ENCODE results near the gene B3GLCT. TPM values are rescaled to one million over a fixed set of nuclear protein-coding genes. Genes with fewer than 3 reads are reported as not detected.

The B3GLCT gene
- total and polyA plus RNA-seq, 4 donors: 0.88 to 8.3 (median 4.9) TPM

DNA sequence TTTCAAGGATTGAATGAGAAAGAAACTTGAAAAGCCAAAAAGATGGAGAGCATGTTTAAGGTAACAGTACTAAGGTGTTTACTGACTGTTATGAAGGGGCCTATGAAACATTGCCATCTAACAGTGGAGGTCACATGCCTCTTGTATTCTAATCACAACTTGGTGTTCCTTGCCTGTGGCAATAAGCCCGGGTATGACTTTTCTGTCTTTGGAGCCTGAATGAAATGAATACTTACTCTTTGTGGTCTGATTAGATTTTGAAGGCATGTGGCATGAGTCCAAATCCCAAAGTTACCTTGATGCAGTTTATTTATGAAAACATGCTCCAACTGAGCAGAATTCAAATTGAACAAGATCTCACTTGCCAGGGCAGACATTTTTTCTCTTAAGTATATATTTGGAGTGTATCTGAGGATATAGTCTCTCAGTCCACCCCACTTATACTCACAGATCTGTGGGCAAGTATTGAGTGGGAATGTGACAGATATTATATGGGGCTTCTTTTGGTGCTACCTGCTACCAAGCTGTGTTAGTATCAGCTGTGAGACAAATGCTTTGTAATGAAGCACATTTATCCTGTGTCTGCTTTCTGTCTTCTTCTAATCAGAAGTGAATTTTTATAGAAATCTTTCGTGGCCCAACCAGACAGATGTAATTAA lies 67.5 kb downstream of the B3GLCT start:
- ATAC-seq (ENCODE audit: low FRiP score) (no peak), DNase-seq (no peak)
- Histone ChIP-seq H3K36me3 (ENCODE audit: control insufficient read depth in 1 of 2, insufficient read depth in 2 of 2, low read length in 1 of 2) (peaks cover 0 to under 1% of the 10 kb centered on the region in 2 donors), H3K27me3 (ENCODE audit: control insufficient read depth in 1 of 2, insufficient read depth in 2 of 2, low read length in 1 of 2) (no peaks in the 10 kb centered on the region), H3K4me1 (ENCODE audit: control insufficient read depth in 1 of 2, insufficient read depth in 2 of 2, low read length in 2 of 2) (no peaks in the 10 kb centered on the region), H3K4me3 (ENCODE audit: low read length in 2 of 2) (no peak overlapping the region), H3K27ac (ENCODE audit: low read depth in 1 of 2, low read length in 2 of 2) (no peak overlapping the region), H3K9me3 (ENCODE audit: control insufficient read depth, low read length) (no peaks in the 10 kb centered on the region)
- WGBS, 2 donors: 71 to 76% methylated on average over 2 of the region's 2 CpGs
- intact Hi-C loops (cut with DNase I): no loop called here

DNA sequence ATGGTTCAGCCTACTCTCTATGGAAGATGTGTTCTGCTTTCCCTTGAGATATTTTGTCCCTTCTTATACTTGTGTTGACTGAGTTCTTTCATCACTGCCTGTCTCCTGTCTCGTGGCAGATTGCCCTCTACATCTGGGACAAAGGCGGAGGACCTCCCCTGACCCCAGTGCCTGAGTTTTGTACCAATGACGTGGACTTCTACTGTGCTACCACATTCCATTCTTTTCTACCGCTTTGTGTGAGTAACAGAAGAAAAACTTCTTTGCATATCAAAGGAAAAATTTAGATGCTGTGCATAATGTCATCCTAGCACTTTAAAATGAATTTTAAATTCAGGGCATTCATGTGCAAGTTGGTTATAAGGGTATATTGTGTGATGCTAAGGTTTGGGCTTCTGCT lies 74.6 kb downstream of the B3GLCT start:
- Histone ChIP-seq H3K4me1 (ENCODE audit: control insufficient read depth in 1 of 2, insufficient read depth in 2 of 2, low read length in 2 of 2) (no peaks in the 10 kb centered on the region), H3K27me3 (ENCODE audit: control insufficient read depth in 1 of 2, insufficient read depth in 2 of 2, low read length in 1 of 2) (no peaks in the 10 kb centered on the region), H3K9me3 (ENCODE audit: control insufficient read depth, low read length) (no peaks in the 10 kb centered on the region), H3K4me3 (ENCODE audit: low read length in 2 of 2) (no peak overlapping the region), H3K36me3 (ENCODE audit: control insufficient read depth in 1 of 2, insufficient read depth in 2 of 2, low read length in 1 of 2) (no peaks in the 10 kb centered on the region), H3K27ac (ENCODE audit: low read depth in 1 of 2, low read length in 2 of 2) (no peak overlapping the region)
- DNase-seq (no peak), ATAC-seq (ENCODE audit: low FRiP score) (no peak)
- 78 to 86% methylated on average over 4 of the region's 4 CpGs for WGBS, 2 donors
- intact Hi-C loops (cut with DNase I): no loop called here

DNA sequence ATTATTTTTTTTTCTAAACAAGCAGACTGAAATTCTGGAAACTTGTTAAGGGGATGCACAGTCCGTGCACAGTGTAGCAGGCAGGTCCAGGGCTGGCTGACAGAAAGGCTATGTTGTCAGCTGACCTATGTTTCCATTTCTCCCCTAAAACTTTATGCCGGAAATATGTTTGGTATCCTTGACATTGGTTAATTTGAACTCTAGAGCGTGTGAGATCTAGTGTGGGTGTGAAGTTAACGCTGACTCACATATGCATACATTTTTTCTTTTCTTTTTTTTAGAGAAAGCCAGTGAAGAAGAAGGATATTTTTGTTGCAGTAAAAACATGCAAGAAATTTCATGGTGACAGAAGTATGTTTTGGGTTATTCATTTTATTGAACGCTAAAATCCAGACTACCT lies 76.6 kb downstream of the B3GLCT start:
- ATAC-seq (ENCODE audit: low FRiP score): no peak
- 36 to 42% methylated on average over 5 of the region's 5 CpGs for WGBS, 2 donors

DNA sequence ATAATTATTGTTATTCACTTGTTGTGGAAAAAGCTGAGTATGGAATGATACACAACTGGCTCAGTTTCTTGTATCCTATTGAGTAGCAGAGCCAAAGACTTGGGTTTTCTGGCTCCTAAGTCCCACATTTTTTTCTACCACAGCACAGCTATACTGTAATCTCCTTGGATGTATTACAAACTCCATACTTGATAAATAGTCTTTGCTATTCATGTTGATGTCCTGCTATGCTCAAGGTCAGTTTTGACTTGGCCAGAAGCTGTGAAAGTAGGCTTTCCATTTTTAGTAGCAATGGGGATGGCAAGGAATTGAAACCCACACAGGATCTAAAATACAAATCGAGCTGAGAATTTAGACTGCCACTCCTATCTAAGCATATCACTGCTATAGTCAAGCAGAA lies 79.1 kb downstream of the B3GLCT start:
- 38 to 42% methylated on average over 1 of the region's 1 CpG for WGBS, 2 donors
- intact Hi-C loops (cut with DNase I): no loop called here
- no peak for ATAC-seq (ENCODE audit: low FRiP score)

More for the DNA sequence above, 76.6 kb downstream of the B3GLCT start:
- intact Hi-C loops (cut with DNase I): no loop called here
- H3K27me3 ChIP-seq (ENCODE audit: control insufficient read depth in 1 of 2, insufficient read depth in 2 of 2, low read length in 1 of 2): no peaks in the 10 kb centered on the region
- no peaks in the 10 kb centered on the region for H3K9me3 ChIP-seq (ENCODE audit: control insufficient read depth, low read length)
- no peaks in the 10 kb centered on the region for H3K36me3 ChIP-seq (ENCODE audit: control insufficient read depth in 1 of 2, insufficient read depth in 2 of 2, low read length in 1 of 2)
- H3K4me1 ChIP-seq (ENCODE audit: control insufficient read depth in 1 of 2, insufficient read depth in 2 of 2, low read length in 2 of 2): no peaks in the 10 kb centered on the region
- no peak overlapping the region for H3K4me3 ChIP-seq (ENCODE audit: low read length in 2 of 2)
- no peak for DNase-seq
- H3K27ac ChIP-seq (ENCODE audit: low read depth in 1 of 2, low read length in 2 of 2): no peak overlapping the region

GRCh38 chr13:31282741-31283455 lies 83.1 kb downstream of the B3GLCT start:
- no peaks in the 10 kb centered on the region for H3K4me1 ChIP-seq (ENCODE audit: control insufficient read depth in 1 of 2, insufficient read depth in 2 of 2, low read length in 2 of 2)
- H3K36me3 ChIP-seq (ENCODE audit: control insufficient read depth in 1 of 2, insufficient read depth in 2 of 2, low read length in 1 of 2): peaks cover 2 to 6% of the 10 kb centered on the region in 2 donors
- H3K4me3 ChIP-seq (ENCODE audit: low read length in 2 of 2): no peak overlapping the region
- DNase-seq (no peak), ATAC-seq (ENCODE audit: low FRiP score) (no peak)
- WGBS, 2 donors: 93 to 95% methylated on average over 3 of the region's 3 CpGs
- H3K27ac ChIP-seq (ENCODE audit: low read depth in 1 of 2, low read length in 2 of 2): no peak overlapping the region
- H3K9me3 ChIP-seq (ENCODE audit: control insufficient read depth, low read length): no peaks in the 10 kb centered on the region
- intact Hi-C loops (cut with DNase I): no loop called here
- H3K27me3 ChIP-seq (ENCODE audit: control insufficient read depth in 1 of 2, insufficient read depth in 2 of 2, low read length in 1 of 2): no peaks in the 10 kb centered on the region

More for the DNA sequence above, 79.1 kb downstream of the B3GLCT start:
- Histone ChIP-seq H3K4me1 (ENCODE audit: control insufficient read depth in 1 of 2, insufficient read depth in 2 of 2, low read length in 2 of 2) (no peaks in the 10 kb centered on the region), H3K9me3 (ENCODE audit: control insufficient read depth, low read length) (no peaks in the 10 kb centered on the region), H3K36me3 (ENCODE audit: control insufficient read depth in 1 of 2, insufficient read depth in 2 of 2, low read length in 1 of 2) (no peaks in the 10 kb centered on the region), H3K27me3 (ENCODE audit: control insufficient read depth in 1 of 2, insufficient read depth in 2 of 2, low read length in 1 of 2) (no peaks in the 10 kb centered on the region), H3K4me3 (ENCODE audit: low read length in 2 of 2) (no peak overlapping the region), H3K27ac (ENCODE audit: low read depth in 1 of 2, low read length in 2 of 2) (no peak overlapping the region)
- no peak for DNase-seq

DNA sequence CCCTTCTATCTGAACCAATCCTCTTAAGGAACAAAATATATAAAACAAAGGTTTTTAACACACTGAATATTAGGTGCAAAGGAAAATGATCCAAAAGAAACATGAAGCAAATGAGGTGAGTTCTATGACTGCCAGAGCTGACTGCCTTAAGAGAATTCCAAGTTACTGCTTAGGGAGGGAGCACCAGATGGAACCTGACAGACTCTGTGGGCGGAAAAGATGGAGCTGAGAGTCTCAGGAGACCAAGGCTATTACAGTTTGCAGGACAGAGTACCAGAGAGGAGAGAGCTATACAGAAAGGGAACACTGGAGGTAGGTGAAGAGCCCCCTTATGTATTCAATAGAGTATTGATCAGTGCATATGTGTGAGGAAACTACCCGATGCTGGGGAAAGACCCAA lies 87.2 kb downstream of the B3GLCT start:
- Histone ChIP-seq H3K36me3 (ENCODE audit: control insufficient read depth in 1 of 2, insufficient read depth in 2 of 2, low read length in 1 of 2) (peaks cover 7 to 9% of the 10 kb centered on the region in 2 donors), H3K9me3 (ENCODE audit: control insufficient read depth, low read length) (peaks cover 5% of the 10 kb centered on the region), H3K4me3 (ENCODE audit: low read length in 2 of 2) (no peak overlapping the region), H3K27ac (ENCODE audit: low read depth in 1 of 2, low read length in 2 of 2) (no peak overlapping the region), H3K4me1 (ENCODE audit: control insufficient read depth in 1 of 2, insufficient read depth in 2 of 2, low read length in 2 of 2) (no peaks in the 10 kb centered on the region), H3K27me3 (ENCODE audit: control insufficient read depth in 1 of 2, insufficient read depth in 2 of 2, low read length in 1 of 2) (no peaks in the 10 kb centered on the region)
- ATAC-seq (ENCODE audit: low FRiP score) (no peak), DNase-seq (no peak)
- WGBS, 2 donors: 94 to 95% methylated on average over 2 of the region's 2 CpGs
- intact Hi-C loops (cut with DNase I): no loop called here

GRCh38 chr13:31301119-31301518 lies 101.3 kb downstream of the B3GLCT start:
- no peaks in the 10 kb centered on the region for H3K4me1 ChIP-seq (ENCODE audit: control insufficient read depth in 1 of 2, insufficient read depth in 2 of 2, low read length in 2 of 2)
- peaks cover 3% of the 10 kb centered on the region for H3K9me3 ChIP-seq (ENCODE audit: control insufficient read depth, low read length)
- H3K27me3 ChIP-seq (ENCODE audit: control insufficient read depth in 1 of 2, insufficient read depth in 2 of 2, low read length in 1 of 2): no peaks in the 10 kb centered on the region
- DNase-seq (no peak), ATAC-seq (ENCODE audit: low FRiP score) (no peak)
- intact Hi-C loops (cut with DNase I): no loop called here
- no peak overlapping the region for H3K4me3 ChIP-seq (ENCODE audit: low read length in 2 of 2)
- no peak overlapping the region for H3K27ac ChIP-seq (ENCODE audit: low read depth in 1 of 2, low read length in 2 of 2)
- H3K36me3 ChIP-seq (ENCODE audit: control insufficient read depth in 1 of 2, insufficient read depth in 2 of 2, low read length in 1 of 2): peaks cover 0 to 2% of the 10 kb centered on the region in 2 donors

DNA sequence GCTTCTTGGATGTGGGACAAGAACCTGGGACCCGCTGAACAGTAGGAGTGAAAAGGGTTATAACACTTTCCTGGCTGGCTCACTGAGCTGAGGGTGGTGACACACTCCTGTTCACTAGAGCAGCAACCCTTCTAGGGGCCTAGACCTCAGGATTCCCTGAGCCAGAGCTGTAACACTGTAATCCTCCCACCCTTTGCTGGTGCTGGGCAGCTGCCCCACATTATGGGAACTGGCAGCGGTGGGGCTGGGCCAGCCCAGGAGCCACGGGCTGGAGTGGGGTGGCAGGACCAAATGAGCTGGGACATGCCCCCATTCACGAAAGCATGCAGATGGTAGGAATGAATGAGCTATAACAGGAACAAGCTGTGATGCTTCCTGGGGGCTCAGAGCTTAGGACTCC lies 110.6 kb downstream of the B3GLCT start:
- no peak for ATAC-seq (ENCODE audit: low FRiP score)
- no peak overlapping the region for H3K27ac ChIP-seq (ENCODE audit: low read depth in 1 of 2, low read length in 2 of 2)
- intact Hi-C loops (cut with DNase I): no loop called here
- H3K27me3 ChIP-seq (ENCODE audit: control insufficient read depth in 1 of 2, insufficient read depth in 2 of 2, low read length in 1 of 2): no peaks in the 10 kb centered on the region
- no peaks in the 10 kb centered on the region for H3K36me3 ChIP-seq (ENCODE audit: control insufficient read depth in 1 of 2, insufficient read depth in 2 of 2, low read length in 1 of 2)
- DNase-seq: no peak
- H3K4me1 ChIP-seq (ENCODE audit: control insufficient read depth in 1 of 2, insufficient read depth in 2 of 2, low read length in 2 of 2): no peaks in the 10 kb centered on the region
- 96 to 99% methylated on average over 4 of the region's 4 CpGs for WGBS, 2 donors
- H3K9me3 ChIP-seq (ENCODE audit: control insufficient read depth, low read length): peaks cover 3% of the 10 kb centered on the region
- H3K4me3 ChIP-seq (ENCODE audit: low read length in 2 of 2): no peak overlapping the region

GRCh38 chr13:31310786-31311185 lies 111.0 kb downstream of the B3GLCT start:
- 39 to 41% methylated on average over 3 of the region's 3 CpGs for WGBS, 2 donors
- Histone ChIP-seq H3K4me3 (ENCODE audit: low read length in 2 of 2) (no peak overlapping the region), H3K36me3 (ENCODE audit: control insufficient read depth in 1 of 2, insufficient read depth in 2 of 2, low read length in 1 of 2) (no peaks in the 10 kb centered on the region), H3K9me3 (ENCODE audit: control insufficient read depth, low read length) (peaks cover 3% of the 10 kb centered on the region), H3K4me1 (ENCODE audit: control insufficient read depth in 1 of 2, insufficient read depth in 2 of 2, low read length in 2 of 2) (no peaks in the 10 kb centered on the region), H3K27ac (ENCODE audit: low read depth in 1 of 2, low read length in 2 of 2) (no peak overlapping the region), H3K27me3 (ENCODE audit: control insufficient read depth in 1 of 2, insufficient read depth in 2 of 2, low read length in 1 of 2) (no peaks in the 10 kb centered on the region)
- no peak for DNase-seq
- ATAC-seq (ENCODE audit: low FRiP score): no peak
- intact Hi-C loops (cut with DNase I): no loop called here

All from aorta (tissue), 5 donors.